Measurements from ENCODE around the gene ELMO1. TPM values are rescaled to one million over a fixed set of nuclear protein-coding genes. Genes with fewer than 3 reads are reported as not detected.

ELMO1 gene
- total RNA-seq, 2 experiments from 2014 or later = 72.8 to 75.3 TPM

DNA sequence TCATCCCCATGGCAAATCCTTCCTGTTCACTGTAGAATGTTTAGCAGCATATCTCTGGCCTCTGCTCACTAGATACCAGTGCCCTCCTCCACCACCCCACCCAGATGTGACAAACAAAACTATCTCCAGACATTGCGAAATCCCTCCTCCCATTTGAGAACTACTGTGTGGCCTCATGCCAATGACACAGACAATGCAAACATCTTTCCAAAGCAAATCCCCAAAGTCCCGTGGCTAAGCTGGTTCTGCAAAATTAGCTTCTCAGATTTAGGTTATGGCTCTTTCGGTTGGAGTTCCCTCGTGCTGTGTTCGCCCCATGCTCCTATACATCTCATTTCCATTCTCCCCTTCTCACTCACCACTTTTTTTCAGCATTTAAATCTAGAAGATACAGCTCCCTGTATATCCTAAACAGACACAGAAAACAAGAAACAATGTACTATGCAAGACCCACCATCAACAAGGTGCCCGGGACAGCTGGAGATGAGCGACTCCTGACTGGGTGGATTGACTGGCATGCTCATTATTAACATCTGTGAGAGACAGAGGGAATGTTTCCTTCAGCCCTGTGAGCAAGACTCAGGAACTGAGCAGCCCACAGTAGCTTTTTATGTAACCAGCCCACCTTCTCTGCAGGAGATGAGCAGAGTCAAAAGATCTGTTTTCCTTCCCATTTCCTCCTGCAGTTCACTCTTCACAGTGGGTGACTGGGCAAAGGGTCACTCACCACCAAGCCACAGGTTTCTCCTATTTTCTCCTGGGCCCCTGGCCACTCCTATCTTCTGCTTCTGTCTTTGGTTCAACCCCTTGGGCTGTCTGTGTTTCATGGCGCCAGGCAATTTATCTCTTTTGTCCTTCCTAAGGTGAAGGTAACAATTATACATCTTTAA is 498.7 kb downstream of the ELMO1 start:
- H3K27ac Mint-ChIP-seq = no peak overlapping the region

DNA sequence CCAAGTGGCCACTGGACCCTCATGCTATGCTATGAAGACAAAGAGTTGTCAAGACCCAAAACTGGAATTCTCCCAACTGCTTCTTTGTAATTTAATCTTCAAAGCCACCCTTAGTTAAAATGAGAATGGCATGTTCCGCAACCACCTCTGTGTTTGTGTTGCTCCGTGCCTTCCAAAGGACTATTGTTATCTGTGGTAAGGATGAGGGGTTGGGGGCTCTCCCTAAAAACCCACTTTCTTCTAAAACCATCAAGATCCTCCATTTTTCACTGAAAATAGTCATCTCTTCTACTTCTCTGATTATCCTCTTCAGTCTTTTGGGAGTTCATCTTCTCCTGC is 502.3 kb downstream of the ELMO1 start:
- intact Hi-C loops (cut with micrococcal nuclease) = no loop called here
- TF ChIP-seq, protein P1, sequence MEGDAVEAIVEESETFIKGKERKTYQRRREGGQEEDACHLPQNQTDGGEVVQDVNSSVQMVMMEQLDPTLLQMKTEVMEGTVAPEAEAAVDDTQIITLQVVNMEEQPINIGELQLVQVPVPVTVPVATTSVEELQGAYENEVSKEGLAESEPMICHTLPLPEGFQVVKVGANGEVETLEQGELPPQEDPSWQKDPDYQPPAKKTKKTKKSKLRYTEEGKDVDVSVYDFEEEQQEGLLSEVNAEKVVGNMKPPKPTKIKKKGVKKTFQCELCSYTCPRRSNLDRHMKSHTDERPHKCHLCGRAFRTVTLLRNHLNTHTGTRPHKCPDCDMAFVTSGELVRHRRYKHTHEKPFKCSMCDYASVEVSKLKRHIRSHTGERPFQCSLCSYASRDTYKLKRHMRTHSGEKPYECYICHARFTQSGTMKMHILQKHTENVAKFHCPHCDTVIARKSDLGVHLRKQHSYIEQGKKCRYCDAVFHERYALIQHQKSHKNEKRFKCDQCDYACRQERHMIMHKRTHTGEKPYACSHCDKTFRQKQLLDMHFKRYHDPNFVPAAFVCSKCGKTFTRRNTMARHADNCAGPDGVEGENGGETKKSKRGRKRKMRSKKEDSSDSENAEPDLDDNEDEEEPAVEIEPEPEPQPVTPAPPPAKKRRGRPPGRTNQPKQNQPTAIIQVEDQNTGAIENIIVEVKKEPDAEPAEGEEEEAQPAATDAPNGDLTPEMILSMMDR (IDR thresholded peaks at IDR 0.05) = no peak
- H3K4me1 Mint-ChIP-seq (ENCODE audit: low read depth) = peaks cover 7% of the 10 kb centered on the region
- ATAC-seq (no peak), DNase-seq (no peak)
- no peaks in the 10 kb centered on the region for H3K27me3 Mint-ChIP-seq
- H3K4me3 Mint-ChIP-seq = no peak overlapping the region
- peaks cover 92% of the 10 kb centered on the region for H3K36me3 Mint-ChIP-seq (ENCODE audit: low read depth)
- ChIA-PET CTCF (no interaction called here), POLR2A (no interaction called here)
- peaks cover 65% of the 10 kb centered on the region for H3K9me3 Mint-ChIP-seq
- no peak overlapping the region for H3K27ac Mint-ChIP-seq

More for the DNA sequence above, 498.7 kb downstream of the ELMO1 start:
- no peaks in the 10 kb centered on the region for H3K27me3 Mint-ChIP-seq
- CTCF ChIA-PET = interaction anchor here (1.3 kb wide), 1 partner anchor 10 kb away, joined by 4 read pairs; no protein-coding TSS in a partner anchor
- ATAC-seq (no peak), DNase-seq (no peak)
- peaks cover 44% of the 10 kb centered on the region for H3K9me3 Mint-ChIP-seq
- TF ChIP-seq, protein P1 (IDR thresholded peaks at IDR 0.05) = no peak
- peaks cover 75% of the 10 kb centered on the region for H3K36me3 Mint-ChIP-seq (ENCODE audit: low read depth)
- intact Hi-C loops (cut with micrococcal nuclease) = no loop called here
- no peaks in the 10 kb centered on the region for H3K4me1 Mint-ChIP-seq (ENCODE audit: low read depth)
- H3K4me3 Mint-ChIP-seq = no peak overlapping the region
- POLR2A ChIA-PET = no interaction called here

DNA sequence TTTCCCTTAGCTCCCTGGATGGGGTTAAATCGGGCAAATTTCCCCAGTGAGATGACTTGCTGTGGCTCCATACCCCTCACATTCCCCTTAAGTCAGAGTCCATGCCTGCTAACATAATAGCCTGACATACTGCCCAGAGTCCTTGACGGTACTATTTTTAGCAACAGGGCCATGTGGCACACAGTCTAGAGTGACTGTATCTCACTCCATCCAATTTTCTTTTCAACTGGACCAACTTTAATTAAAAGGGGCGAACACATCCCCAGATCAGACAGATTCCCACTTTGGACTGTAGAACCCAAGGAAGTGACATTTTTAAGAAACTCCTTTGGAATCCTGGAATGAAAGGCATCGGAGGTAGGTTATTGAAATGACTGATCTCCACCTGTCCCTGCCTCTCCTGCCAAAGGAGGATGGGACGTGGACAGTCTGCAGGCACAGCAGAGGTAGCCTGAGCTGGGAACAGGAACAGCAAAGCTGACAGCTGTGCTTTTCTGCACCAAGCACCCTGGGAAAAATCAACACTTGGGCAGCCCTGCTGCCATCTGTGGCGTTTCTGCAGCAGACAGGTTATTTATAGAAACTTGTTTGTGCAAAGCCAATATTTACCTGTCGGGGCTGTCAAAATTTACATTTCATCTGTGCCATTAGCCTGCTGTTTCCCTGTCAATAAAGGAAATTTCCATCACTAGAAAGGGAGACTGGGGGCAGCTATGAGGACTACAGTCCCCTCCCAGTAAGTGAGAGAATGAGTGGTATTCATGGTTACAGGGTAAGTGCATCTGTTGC is 502.9 kb downstream of the ELMO1 start:
- Mint-ChIP-seq H3K36me3 (ENCODE audit: low read depth) (peaks cover 92% of the 10 kb centered on the region), H3K27ac (no peak overlapping the region), H3K4me3 (no peak overlapping the region), H3K27me3 (no peaks in the 10 kb centered on the region), H3K9me3 (peaks cover 71% of the 10 kb centered on the region), H3K4me1 (ENCODE audit: low read depth) (peaks cover 7% of the 10 kb centered on the region)
- intact Hi-C loops (cut with micrococcal nuclease) = no loop called here
- CTCF ChIA-PET = no interaction called here
- DNase-seq (no peak), ATAC-seq (no peak)
- TF ChIP-seq, protein P1 (IDR thresholded peaks at IDR 0.05) = no peak
- POLR2A ChIA-PET = no interaction called here

DNA sequence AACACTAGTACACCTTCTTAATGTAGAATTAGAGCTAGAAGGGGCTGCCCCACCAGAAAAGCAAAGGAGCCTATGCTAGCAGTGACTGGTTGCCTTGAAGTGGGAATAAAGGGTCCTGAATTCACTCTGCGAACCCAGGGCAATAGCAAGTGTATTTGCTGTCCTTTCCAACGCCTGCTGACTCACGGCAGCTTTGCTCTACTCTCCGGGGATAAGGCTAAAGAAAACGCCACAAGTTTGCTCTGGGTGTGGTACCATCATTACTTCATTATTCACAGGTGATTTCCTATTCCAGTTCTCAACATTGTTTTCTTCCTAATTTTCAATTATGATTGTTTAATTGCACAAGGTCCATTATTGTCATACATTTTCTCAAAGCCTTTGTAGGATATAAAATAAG is 503.8 kb downstream of the ELMO1 start:
- POLR2A ChIA-PET = no interaction called here
- peaks cover 73% of the 10 kb centered on the region for H3K9me3 Mint-ChIP-seq
- DNase-seq (no peak), ATAC-seq (no peak)
- H3K36me3 Mint-ChIP-seq (ENCODE audit: low read depth) = peaks cover 91% of the 10 kb centered on the region
- no peak overlapping the region for H3K4me3 Mint-ChIP-seq
- H3K27ac Mint-ChIP-seq = no peak overlapping the region
- H3K4me1 Mint-ChIP-seq (ENCODE audit: low read depth) = peaks cover 9% of the 10 kb centered on the region
- no peaks in the 10 kb centered on the region for H3K27me3 Mint-ChIP-seq
- CTCF ChIA-PET = no interaction called here
- TF ChIP-seq, protein P1 (IDR thresholded peaks at IDR 0.05) = no peak
- intact Hi-C loops (cut with micrococcal nuclease) = no loop called here
